GM12891 (cell line): Measurements from ENCODE around the gene LTBP1.
"Not testable (repeated sequence)": the region's sequence is repeated elsewhere in the genome, so short reads cannot be mapped to it uniquely, and the experiment has no call there.

Source experiments
- DNase-seq: peaks from one replicate; pipeline ENCODE4 v3.0.0; 2011; ENCODE audit warnings: low spot score; ENCODE audit not compliant: insufficient read length
- FAIRE-seq: peaks from 2 replicates; lab custom pipeline; 2011; peaks lifted over from hg19 to GRCh38; lab: Jason Lieb, UNC
- PAX5 ChIP-seq: IDR thresholded peaks from 2 replicates; pipeline ENCODE4 v1.6.1; 2011; ENCODE audit warnings: low read length, moderate library complexity, mild to moderate bottlenecking; ENCODE audit not compliant: insufficient read depth, severe bottlenecking
- POLR2A ChIP-seq: IDR thresholded peaks from 2 replicates; pipeline ENCODE4 v1.6.1; 2011; ENCODE audit warnings: low read depth, low read length, control low read depth
- POLR2AphosphoS5 ChIP-seq: IDR thresholded peaks from 2 replicates; pipeline ENCODE4 v1.6.1; 2011; ENCODE audit warnings: low read depth, low read length, control low read depth
- POU2F2 ChIP-seq: IDR thresholded peaks from 2 replicates; pipeline ENCODE4 v1.6.1; 2011; ENCODE audit warnings: low read depth, mild to moderate bottlenecking, control low read depth, low read length, moderate library complexity
- SPI1 ChIP-seq: IDR thresholded peaks from 2 replicates; pipeline ENCODE4 v1.6.1; 2011; ENCODE audit warnings: low read depth, low read length, control low read depth
- TAF1 ChIP-seq: IDR thresholded peaks from 2 replicates; pipeline ENCODE4 v1.6.1; 2011; ENCODE audit warnings: low read depth, low read length, control low read depth

LTBP1 gene

GRCh38 chr2:33168425-33168824 lies 221.7 kb downstream of the LTBP1 start:
- DNase-seq (no peak), FAIRE-seq (no peak)
- TF ChIP-seq SPI1 (no peak), POU2F2 (no peak), POLR2AphosphoS5 (no peak), POLR2A (no peak), TAF1 (no peak), PAX5 (no peak)

DNA sequence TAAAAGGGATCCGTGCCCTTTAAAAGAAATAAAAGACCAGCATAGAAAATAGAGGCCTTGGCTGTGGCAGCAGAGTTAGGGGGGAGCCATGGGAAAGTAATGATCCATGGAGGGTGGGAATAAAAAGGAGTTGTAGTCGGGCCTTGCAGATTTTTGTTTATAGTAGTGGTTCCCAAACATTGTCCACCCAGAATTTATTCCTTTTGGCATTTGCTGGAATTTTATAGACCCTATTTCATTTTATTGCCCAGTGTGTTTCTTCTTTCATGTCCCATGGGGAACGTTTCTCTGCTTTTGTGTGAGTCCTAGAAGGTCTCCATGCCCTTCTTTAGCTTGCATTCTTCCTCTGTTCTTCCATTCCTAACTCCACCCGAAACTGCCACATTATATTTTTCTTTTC lies 222.2 kb downstream of the LTBP1 start:
- FAIRE-seq (no peak), DNase-seq (no peak)
- TF ChIP-seq POLR2AphosphoS5 (no peak), SPI1 (no peak), PAX5 (no peak), POU2F2 (no peak), TAF1 (no peak), POLR2A (no peak)

- DNase-seq, FAIRE-seq: not testable (repeated sequence)
Measured at GRCh38 chr2:33170251-33170650, 223.5 kb downstream of the LTBP1 start.

GRCh38 chr2:33177627-33178026 lies 230.9 kb downstream of the LTBP1 start:
- DNase-seq = no peak
- TF ChIP-seq POLR2AphosphoS5 = no peak
- TF ChIP-seq POU2F2 = no peak
- TF ChIP-seq POLR2A = no peak
- no peak for TF ChIP-seq TAF1
- TF ChIP-seq PAX5 = no peak
- TF ChIP-seq SPI1 = no peak
- no peak for FAIRE-seq

- DNase-seq (no peak), FAIRE-seq (no peak)
- TF ChIP-seq POU2F2 (no peak), POLR2AphosphoS5 (no peak), POLR2A (no peak), PAX5 (no peak), SPI1 (no peak), TAF1 (no peak)
Measured at GRCh38 chr2:33178209-33178608, 231.5 kb downstream of the LTBP1 start.

GRCh38 chr2:33180915-33181314 lies 234.2 kb downstream of the LTBP1 start:
- DNase-seq (no peak), FAIRE-seq (no peak)
- TF ChIP-seq PAX5 (no peak), SPI1 (no peak), POLR2A (no peak), POLR2AphosphoS5 (no peak), TAF1 (no peak), POU2F2 (no peak)

- DNase-seq (no peak), FAIRE-seq (no peak)
- TF ChIP-seq POLR2AphosphoS5 (no peak), TAF1 (no peak), SPI1 (no peak), POU2F2 (no peak)
Measured at GRCh38 chr2:33181466-33181865, 234.7 kb downstream of the LTBP1 start.

DNA sequence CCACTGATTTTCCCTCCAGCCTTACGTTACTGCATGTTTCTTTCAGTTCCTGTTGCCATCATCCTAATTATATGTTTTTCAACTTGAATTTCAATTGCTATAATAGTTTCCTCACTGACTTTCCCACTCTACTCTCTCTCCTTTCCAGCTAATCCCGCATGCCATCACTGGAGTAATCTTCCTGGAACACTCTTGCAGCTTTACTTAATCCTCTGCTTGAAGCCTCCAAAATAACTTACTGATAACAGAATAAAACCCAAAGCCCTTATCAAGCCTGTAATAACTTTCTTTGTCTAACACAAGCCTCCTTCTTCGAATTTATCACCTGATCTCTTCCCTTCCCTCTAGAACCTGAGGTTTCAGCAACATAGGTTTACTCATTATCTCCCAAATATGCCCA lies 237.3 kb downstream of the LTBP1 start:
- no peak for TF ChIP-seq POLR2AphosphoS5
- TF ChIP-seq PAX5 = no peak
- no peak for TF ChIP-seq POLR2A
- no peak for FAIRE-seq
- DNase-seq = no peak

GRCh38 chr2:33186937-33187336 lies 240.2 kb downstream of the LTBP1 start:
- TF ChIP-seq PAX5 = no peak
- TF ChIP-seq TAF1 = no peak
- no peak for TF ChIP-seq POU2F2
- TF ChIP-seq POLR2AphosphoS5 = no peak
- no peak for TF ChIP-seq POLR2A
- no peak for TF ChIP-seq SPI1
- FAIRE-seq (no peak), DNase-seq (no peak)

- no peak for TF ChIP-seq POLR2A
- no peak for FAIRE-seq
- no peak for DNase-seq
Measured at GRCh38 chr2:33188799-33189198, 242.0 kb downstream of the LTBP1 start.

DNA sequence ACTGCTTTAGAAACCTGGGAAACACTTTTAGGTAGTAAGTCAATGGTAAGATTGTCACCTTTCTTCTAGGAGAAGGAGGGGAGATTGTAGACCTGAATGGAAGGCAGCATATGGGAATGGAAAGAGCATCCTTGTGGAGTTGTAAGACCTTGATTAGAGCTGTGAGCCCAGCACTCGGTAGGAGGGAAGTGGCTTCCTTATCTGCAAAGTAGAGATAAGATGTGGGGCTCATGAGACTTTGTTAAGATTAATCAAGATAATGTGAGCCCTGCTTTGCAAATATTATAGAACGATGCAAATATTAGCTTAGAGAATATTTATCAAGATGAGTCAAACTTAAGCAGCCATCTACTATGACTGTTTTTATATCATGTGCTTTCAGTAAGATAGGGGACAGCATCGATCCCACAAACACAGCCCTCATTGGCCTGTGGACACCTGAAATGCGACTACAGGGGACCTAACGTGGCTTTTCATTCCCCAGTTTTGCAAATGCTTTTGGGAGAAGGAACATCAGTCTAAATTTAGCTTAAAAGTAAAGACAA lies 243.7 kb downstream of the LTBP1 start:
- DNase-seq = no peak
- no peak for FAIRE-seq
- no peak for TF ChIP-seq TAF1
- TF ChIP-seq PAX5 = no peak
- no peak for TF ChIP-seq POLR2A
- no peak for TF ChIP-seq SPI1
- TF ChIP-seq POLR2AphosphoS5 = no peak
- TF ChIP-seq POU2F2 = no peak
